ENCODE data around the gene SANBR.

SANBR gene

GRCh38 chr2:61017556-61018317 is 47.9 kb upstream of the SANBR start, which contains the start of the genes PEX13 and PUS10:
Gene PEX13 (plus strand): TSS chr2:61017720. CDS start chr2:61017760, 40 bp downstream.
Gene PUS10 (minus strand): TSS chr2:61018255. CDS start chr2:61011890, 6,365 bp downstream.
- peak within 1 kb of the TSS; percentile 57 for H3K9ac ChIP-seq
- peaks cover 5% of the 10 kb centered on the region for H3K36me3 ChIP-seq (ENCODE audit: control insufficient read depth, insufficient read depth, low read length)
- peak within 1 kb of the TSS; percentile 85 for H3K27ac ChIP-seq
- no peaks in the 10 kb centered on the region for H3K27me3 ChIP-seq (ENCODE audit: control insufficient read depth, insufficient read depth, low read length)
- H3K79me2 ChIP-seq = peaks cover 29% of the 10 kb centered on the region
- no peaks in the 10 kb centered on the region for H3K9me3 ChIP-seq (ENCODE audit: control insufficient read depth, low read length)
- H3K4me2 ChIP-seq (ENCODE audit: low read length) = peak within 1 kb of the TSS; percentile 87
- peak within 1 kb of the TSS; percentile 94 for H3K4me3 ChIP-seq (ENCODE audit: low read depth, low read length)
- TF ChIP-seq, protein P1, sequence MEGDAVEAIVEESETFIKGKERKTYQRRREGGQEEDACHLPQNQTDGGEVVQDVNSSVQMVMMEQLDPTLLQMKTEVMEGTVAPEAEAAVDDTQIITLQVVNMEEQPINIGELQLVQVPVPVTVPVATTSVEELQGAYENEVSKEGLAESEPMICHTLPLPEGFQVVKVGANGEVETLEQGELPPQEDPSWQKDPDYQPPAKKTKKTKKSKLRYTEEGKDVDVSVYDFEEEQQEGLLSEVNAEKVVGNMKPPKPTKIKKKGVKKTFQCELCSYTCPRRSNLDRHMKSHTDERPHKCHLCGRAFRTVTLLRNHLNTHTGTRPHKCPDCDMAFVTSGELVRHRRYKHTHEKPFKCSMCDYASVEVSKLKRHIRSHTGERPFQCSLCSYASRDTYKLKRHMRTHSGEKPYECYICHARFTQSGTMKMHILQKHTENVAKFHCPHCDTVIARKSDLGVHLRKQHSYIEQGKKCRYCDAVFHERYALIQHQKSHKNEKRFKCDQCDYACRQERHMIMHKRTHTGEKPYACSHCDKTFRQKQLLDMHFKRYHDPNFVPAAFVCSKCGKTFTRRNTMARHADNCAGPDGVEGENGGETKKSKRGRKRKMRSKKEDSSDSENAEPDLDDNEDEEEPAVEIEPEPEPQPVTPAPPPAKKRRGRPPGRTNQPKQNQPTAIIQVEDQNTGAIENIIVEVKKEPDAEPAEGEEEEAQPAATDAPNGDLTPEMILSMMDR (IDR thresholded peaks at IDR 0.05) = no peak
- H3K4me1 ChIP-seq = no peaks in the 10 kb centered on the region
- H2AFZ ChIP-seq = peak within 1 kb of the TSS; percentile 91

GRCh38 chr2:61018318-61018755 is 47.3 kb upstream of the SANBR start:
- Histone ChIP-seq H3K9me3 (ENCODE audit: control insufficient read depth, low read length) (no peaks in the 10 kb centered on the region), H3K27ac (peak overlapping the region; percentile 85), H2AFZ (peak overlapping the region; percentile 91), H3K4me3 (ENCODE audit: low read depth, low read length) (peak overlapping the region; percentile 94), H3K9ac (no peak overlapping the region), H3K79me2 (peaks cover 35% of the 10 kb centered on the region), H3K27me3 (ENCODE audit: control insufficient read depth, insufficient read depth, low read length) (no peaks in the 10 kb centered on the region), H3K4me1 (no peaks in the 10 kb centered on the region), H3K4me2 (ENCODE audit: low read length) (peak overlapping the region; percentile 87), H3K36me3 (ENCODE audit: control insufficient read depth, insufficient read depth, low read length) (peaks cover 5% of the 10 kb centered on the region)
- TF ChIP-seq, protein P1 (IDR thresholded peaks at IDR 0.05) = no peak

DNA sequence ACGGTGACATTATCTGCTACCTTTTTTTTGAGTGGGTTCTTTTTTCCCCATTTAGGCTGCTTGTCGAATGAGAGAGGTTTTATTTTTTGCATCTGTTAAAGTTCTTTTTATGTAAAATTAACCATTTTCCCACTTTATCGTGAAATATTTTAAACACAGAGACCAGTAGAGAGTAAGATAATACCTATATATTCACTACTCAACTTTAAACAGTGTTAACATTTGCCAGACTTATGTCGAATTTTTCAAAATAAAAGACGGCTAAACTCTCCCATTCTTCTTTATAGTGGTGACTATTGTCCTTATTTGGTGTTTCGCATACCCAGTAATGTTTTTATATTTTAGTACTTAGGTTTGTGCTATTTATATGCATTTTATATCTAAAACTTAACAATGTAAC is 46.9 kb upstream of the SANBR start:
- Histone ChIP-seq H2AFZ (no peak overlapping the region), H3K4me2 (ENCODE audit: low read length) (peak overlapping the region; percentile 87), H3K9ac (no peak overlapping the region), H3K27me3 (ENCODE audit: control insufficient read depth, insufficient read depth, low read length) (no peaks in the 10 kb centered on the region), H3K79me2 (peaks cover 37% of the 10 kb centered on the region), H3K4me3 (ENCODE audit: low read depth, low read length) (peak overlapping the region; percentile 94), H3K9me3 (ENCODE audit: control insufficient read depth, low read length) (no peaks in the 10 kb centered on the region), H3K4me1 (no peaks in the 10 kb centered on the region), H3K36me3 (ENCODE audit: control insufficient read depth, insufficient read depth, low read length) (peaks cover 5% of the 10 kb centered on the region), H3K27ac (no peak overlapping the region)
- TF ChIP-seq, protein P1 (IDR thresholded peaks at IDR 0.05) = no peak

GRCh38 chr2:61021228-61021660 is 44.4 kb upstream of the SANBR start:
- Histone ChIP-seq H3K4me2 (ENCODE audit: low read length) (no peak overlapping the region), H2AFZ (no peak overlapping the region), H3K27me3 (ENCODE audit: control insufficient read depth, insufficient read depth, low read length) (no peaks in the 10 kb centered on the region), H3K9me3 (ENCODE audit: control insufficient read depth, low read length) (no peaks in the 10 kb centered on the region), H3K79me2 (peaks cover 54% of the 10 kb centered on the region), H3K4me3 (ENCODE audit: low read depth, low read length) (no peak overlapping the region), H3K9ac (no peak overlapping the region), H3K27ac (no peak overlapping the region), H3K4me1 (no peaks in the 10 kb centered on the region), H3K36me3 (ENCODE audit: control insufficient read depth, insufficient read depth, low read length) (peaks cover 5% of the 10 kb centered on the region)
- TF ChIP-seq, protein P1 (IDR thresholded peaks at IDR 0.05) = no peak
